GM10266 (cell line): Measurements from ENCODE around the gene ETV5.

Experiments used
- DNase-seq: peaks from one replicate; pipeline ENCODE4 v3.0.0; 2012; ENCODE audit errors: extremely low spot score
- CTCF ChIP-seq: IDR thresholded peaks from 2 replicates; pipeline ENCODE4 v1.5.1; 2012; ENCODE audit warnings: mild to moderate bottlenecking, low read depth; ENCODE audit not compliant: control insufficient read depth, insufficient read depth; ENCODE audit errors: missing control alignments

ETV5 gene

GRCh38 chr3:185998136-185998535 lies 110.8 kb downstream of the ETV5 start:
- TF ChIP-seq CTCF = no peak
- DNase-seq = no peak

GRCh38 chr3:185997130-185997529 lies 111.8 kb downstream of the ETV5 start:
- no peak for TF ChIP-seq CTCF
- DNase-seq = no peak
